Caco-2 (cell line): ENCODE results near the gene ADAMTSL1. TPM values are rescaled to one million over a fixed set of nuclear protein-coding genes. Genes with fewer than 3 reads are reported as not detected.

ENCODE experiments used
- BruUV-seq: library from RNA; stranded (reverse); fragments of 400-500 nt; replicated peaks from 2 replicates; lab custom pipeline; 2021; lab: Mats Ljungman, UMichigan
- CTCF ChIA-PET: fragments of 300-600 bp; sonication (Branson Sonifier 250); formaldehyde crosslinking; loops from one replicate; lab custom pipeline; 2022; ENCODE audit warnings: antibody characterized with exemption; lab: Charles Lee
- POLR2A ChIA-PET: fragments of 300-600 bp; sonication (Branson Sonifier 250); formaldehyde crosslinking; loops from one replicate; lab custom pipeline; 2022; ENCODE audit warnings: antibody characterized with exemption; lab: Charles Lee
- DNase-seq, 2 experiments: peaks; one replicate each; pipeline versions ENCODE4 v3.0.0 to v3.0.0-alpha.2; 2020 to 2022
- H3K27me3 ChIP-seq: replicated peaks from 2 replicates; pipeline ENCODE4 v1.6.0; 2011; ENCODE audit warnings: low read length; ENCODE audit not compliant: control insufficient read depth, insufficient read depth
- H3K36me3 ChIP-seq: 2 replicates; pipeline ENCODE4 v1.5.1; 2011; ENCODE audit warnings: low read length; ENCODE audit not compliant: control insufficient read depth, insufficient read depth
- H3K4me1 ChIP-seq: fragments of 250-450 bp; sonication (Bioruptor Pico); 2 replicates; pipeline ENCODE4 v1.5.1; 2020; ENCODE audit warnings: mild to moderate bottlenecking
- H3K4me3 ChIP-seq: 2 replicates; pipeline ENCODE4 v1.5.1; 2011; ENCODE audit warnings: low read depth, mild to moderate bottlenecking, control low read depth, low read length
- H3K9me3 ChIP-seq: fragments of 250-450 bp; sonication (Bioruptor Pico); 2 replicates; pipeline ENCODE4 v1.5.1; 2020; ENCODE audit warnings: mild to moderate bottlenecking, moderate library complexity
- H3K27ac Mint-ChIP-seq: one replicate; pipeline ENCODE4 v1.8.0; 2022; ENCODE audit warnings: mixed read lengths; ENCODE audit not compliant: unreplicated experiment
- H3K27me3 Mint-ChIP-seq: one replicate; pipeline ENCODE4 v1.8.0; 2022; ENCODE audit warnings: mixed read lengths; ENCODE audit not compliant: insufficient read depth, unreplicated experiment
- H3K36me3 Mint-ChIP-seq: one replicate; pipeline ENCODE4 v1.8.0; 2022; ENCODE audit warnings: mild to moderate bottlenecking, mixed read lengths; ENCODE audit not compliant: insufficient read depth, unreplicated experiment
- H3K4me1 Mint-ChIP-seq: one replicate; pipeline ENCODE4 v1.8.0; 2022; ENCODE audit warnings: low read depth, mixed read lengths; ENCODE audit not compliant: unreplicated experiment
- H3K4me3 Mint-ChIP-seq: one replicate; pipeline ENCODE4 v1.8.0; 2022; ENCODE audit warnings: mild to moderate bottlenecking, moderate library complexity, mixed read lengths; ENCODE audit not compliant: unreplicated experiment
- H3K9me3 Mint-ChIP-seq: one replicate; pipeline ENCODE4 v1.8.0; 2022; ENCODE audit warnings: mixed read lengths; ENCODE audit not compliant: unreplicated experiment
- intact Hi-C: fragments of 100-400 bp; cut with micrococcal nuclease; formaldehyde crosslinking; loops from one replicate; pipeline ENCODE4 v1.10.0; 2022; ENCODE audit not compliant: unreplicated experiment
- total RNA-seq: library from RNA; stranded (reverse); gene quantifications from 2 replicates; pipeline ENCODE4 v1.2.3, GENCODE V29; 2022
- TF ChIP-seq, protein P1 (sequence below), 2 experiments: fragments of 200-600 bp in 1 of 2; IDR thresholded peaks; 1 replicate in 1 of 2; 2 replicates in 1 of 2; pipeline versions ENCODE4 v1.5.1 to v1.8.0; 2011 to 2022; ENCODE audit warnings: antibody characterized with exemption in 1 of 2, control low read depth in 1 of 2, inconsistent platforms in 1 of 2, low read depth in 1 of 2, low read length in 1 of 2, mild to moderate bottlenecking in 1 of 2, moderate library complexity in 1 of 2; ENCODE audit not compliant: insufficient read depth in 1 of 2, severe bottlenecking in 1 of 2, unreplicated experiment in 1 of 2

Gene ADAMTSL1
- total RNA-seq, 1 experiment from 2014 or later: not detected

DNA sequence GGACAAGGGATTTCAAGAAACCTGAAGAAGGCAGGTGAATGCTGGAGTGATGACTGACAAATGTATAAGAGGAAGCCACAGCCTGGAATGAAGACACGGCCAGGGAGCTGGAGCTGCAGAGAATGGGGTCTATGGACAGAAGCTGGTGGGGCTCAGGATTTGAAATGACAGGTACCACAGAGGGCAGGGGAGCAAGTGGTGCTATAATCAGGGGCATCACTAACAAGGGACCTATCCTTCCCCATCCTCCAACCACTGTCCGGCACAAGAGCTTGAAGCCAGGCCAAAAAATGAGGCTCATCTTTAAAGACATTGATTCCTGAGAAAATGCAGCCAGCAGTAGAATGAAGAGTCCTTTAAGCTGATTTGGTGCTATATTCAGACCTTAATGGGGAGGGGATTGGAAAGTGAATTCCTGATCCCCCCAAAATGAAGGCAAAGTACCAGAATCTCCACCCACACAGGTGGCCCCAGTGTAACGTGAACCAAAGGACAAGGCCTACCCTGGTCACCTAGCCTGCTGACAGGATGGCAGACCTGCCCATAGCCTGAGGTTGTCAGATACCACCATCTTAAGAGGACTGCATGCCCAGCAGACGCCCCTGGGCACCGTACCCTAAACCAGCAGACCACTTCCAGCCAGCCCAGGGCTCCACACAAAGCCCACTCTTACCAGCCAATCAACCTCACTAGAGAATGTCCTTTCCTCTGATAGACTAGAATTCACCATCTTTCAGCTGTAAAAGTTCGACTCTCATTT lies 449.9 kb downstream of the ADAMTSL1 start:
- Histone ChIP-seq H3K27me3 (no peaks in the 10 kb centered on the region), H3K9me3 (no peaks in the 10 kb centered on the region), H3K4me3 (no peak overlapping the region), H3K36me3 (no peaks in the 10 kb centered on the region), H3K4me1 (no peaks in the 10 kb centered on the region)
- ChIA-PET CTCF (no interaction called here), POLR2A (no interaction called here)
- Mint-ChIP-seq H3K36me3 (no peaks in the 10 kb centered on the region), H3K9me3 (no peaks in the 10 kb centered on the region), H3K4me3 (no peak overlapping the region), H3K27ac (no peak overlapping the region), H3K4me1 (no peaks in the 10 kb centered on the region), H3K27me3 (peaks cover 7% of the 10 kb centered on the region)
- TF ChIP-seq, protein P1, sequence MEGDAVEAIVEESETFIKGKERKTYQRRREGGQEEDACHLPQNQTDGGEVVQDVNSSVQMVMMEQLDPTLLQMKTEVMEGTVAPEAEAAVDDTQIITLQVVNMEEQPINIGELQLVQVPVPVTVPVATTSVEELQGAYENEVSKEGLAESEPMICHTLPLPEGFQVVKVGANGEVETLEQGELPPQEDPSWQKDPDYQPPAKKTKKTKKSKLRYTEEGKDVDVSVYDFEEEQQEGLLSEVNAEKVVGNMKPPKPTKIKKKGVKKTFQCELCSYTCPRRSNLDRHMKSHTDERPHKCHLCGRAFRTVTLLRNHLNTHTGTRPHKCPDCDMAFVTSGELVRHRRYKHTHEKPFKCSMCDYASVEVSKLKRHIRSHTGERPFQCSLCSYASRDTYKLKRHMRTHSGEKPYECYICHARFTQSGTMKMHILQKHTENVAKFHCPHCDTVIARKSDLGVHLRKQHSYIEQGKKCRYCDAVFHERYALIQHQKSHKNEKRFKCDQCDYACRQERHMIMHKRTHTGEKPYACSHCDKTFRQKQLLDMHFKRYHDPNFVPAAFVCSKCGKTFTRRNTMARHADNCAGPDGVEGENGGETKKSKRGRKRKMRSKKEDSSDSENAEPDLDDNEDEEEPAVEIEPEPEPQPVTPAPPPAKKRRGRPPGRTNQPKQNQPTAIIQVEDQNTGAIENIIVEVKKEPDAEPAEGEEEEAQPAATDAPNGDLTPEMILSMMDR (IDR thresholded peaks at IDR 0.05; ENCODE audit: insufficient read depth in 1 of 2, low read depth in 1 of 2, low read length in 1 of 2, severe bottlenecking in 1 of 2, unreplicated experiment in 1 of 2): no peak
- no TSS peak for BruUV-seq
- intact Hi-C loops: no loop called here
- DNase-seq: no peak

DNA sequence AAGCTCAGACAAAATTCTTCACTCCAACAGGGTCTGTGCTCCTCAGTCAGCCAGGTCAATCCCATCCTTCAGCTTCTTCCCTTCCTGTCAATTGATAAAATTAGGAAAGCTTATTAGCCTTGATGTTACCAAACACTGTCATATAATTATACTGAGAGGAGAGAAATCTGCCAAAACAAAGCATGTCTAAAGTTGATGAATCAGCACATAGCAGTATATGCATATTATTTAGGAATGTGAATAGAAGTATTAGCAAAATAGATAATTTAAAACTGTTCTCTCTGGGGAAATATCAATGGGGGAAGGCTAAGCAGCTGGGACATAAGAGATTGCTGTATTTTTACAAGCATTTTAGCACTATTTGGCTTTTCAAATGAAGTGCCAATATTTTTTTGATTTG lies 451.9 kb downstream of the ADAMTSL1 start:
- peaks cover 5% of the 10 kb centered on the region for H3K27me3 Mint-ChIP-seq
- Histone ChIP-seq H3K36me3 (no peaks in the 10 kb centered on the region), H3K27me3 (no peaks in the 10 kb centered on the region), H3K4me3 (no peak overlapping the region), H3K4me1 (no peaks in the 10 kb centered on the region), H3K9me3 (no peaks in the 10 kb centered on the region)
- ChIA-PET POLR2A (no interaction called here), CTCF (no interaction called here)
- TF ChIP-seq, protein P1 (IDR thresholded peaks at IDR 0.05; ENCODE audit: insufficient read depth in 1 of 2, low read depth in 1 of 2, low read length in 1 of 2, severe bottlenecking in 1 of 2, unreplicated experiment in 1 of 2): no peak
- H3K9me3 Mint-ChIP-seq: no peaks in the 10 kb centered on the region
- no peak for DNase-seq
- H3K4me1 Mint-ChIP-seq: no peaks in the 10 kb centered on the region
- no peak overlapping the region for H3K4me3 Mint-ChIP-seq
- no peak overlapping the region for H3K27ac Mint-ChIP-seq
- intact Hi-C loops: no loop called here
- no peaks in the 10 kb centered on the region for H3K36me3 Mint-ChIP-seq
- no TSS peak for BruUV-seq

DNA sequence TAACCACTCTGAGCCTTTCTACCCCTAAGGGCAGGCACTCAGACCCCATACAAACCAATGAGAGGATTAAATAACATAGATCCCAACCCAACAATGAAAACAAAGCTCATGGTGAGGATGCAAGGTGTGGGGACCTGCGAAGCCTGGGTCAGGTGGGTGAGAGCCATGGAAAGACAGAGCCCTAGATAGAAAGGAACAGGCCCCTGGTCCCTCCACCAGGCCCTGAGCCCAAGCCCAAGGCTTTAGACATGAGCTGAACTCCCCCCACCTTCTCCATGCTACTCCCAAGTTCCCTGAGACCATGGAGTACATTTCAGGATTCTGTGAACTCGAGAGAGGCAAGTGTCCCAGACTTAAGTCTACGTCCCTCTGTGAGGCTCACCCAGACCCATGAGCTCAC lies 452.6 kb downstream of the ADAMTSL1 start:
- H3K36me3 Mint-ChIP-seq: no peaks in the 10 kb centered on the region
- ChIA-PET POLR2A (no interaction called here), CTCF (no interaction called here)
- no peaks in the 10 kb centered on the region for H3K9me3 Mint-ChIP-seq
- H3K9me3 ChIP-seq: no peaks in the 10 kb centered on the region
- H3K36me3 ChIP-seq: no peaks in the 10 kb centered on the region
- DNase-seq: no peak
- TF ChIP-seq, protein P1 (IDR thresholded peaks at IDR 0.05; ENCODE audit: insufficient read depth in 1 of 2, low read depth in 1 of 2, low read length in 1 of 2, severe bottlenecking in 1 of 2, unreplicated experiment in 1 of 2): no peak
- no peak overlapping the region for H3K27ac Mint-ChIP-seq
- H3K4me3 ChIP-seq: no peak overlapping the region
- H3K27me3 Mint-ChIP-seq: peaks cover 3% of the 10 kb centered on the region
- H3K4me1 Mint-ChIP-seq: no peaks in the 10 kb centered on the region
- no peaks in the 10 kb centered on the region for H3K4me1 ChIP-seq
- BruUV-seq: no TSS peak
- intact Hi-C loops: no loop called here
- H3K4me3 Mint-ChIP-seq: no peak overlapping the region
- H3K27me3 ChIP-seq: no peaks in the 10 kb centered on the region
